GM23338 (cell line): ENCODE data around the gene SLBP. TPM values are rescaled to one million over a fixed set of nuclear protein-coding genes. Genes with fewer than 3 reads are reported as not detected.

Source experiments
- ATAC-seq: fragments of 200-7000 bp; cut with Tn5 transposase; 3 replicates; pipeline ENCODE4 v1.9.1; 2020
- DNase-seq: peaks from one replicate; pipeline ENCODE4 v3.0.0-alpha.2; 2015; ENCODE audit warnings: low spot score
- H2AFZ ChIP-seq: fragments of 200-600 bp; sonication (generic); 2 replicates; pipeline ENCODE4 v1.8.0; 2016; ENCODE audit warnings: antibody characterized with exemption, mild to moderate bottlenecking, moderate library complexity
- H3F3A ChIP-seq: fragments of 200-600 bp; sonication (generic); replicated peaks from 2 replicates; pipeline ENCODE4 v1.8.0; 2017; ENCODE audit warnings: antibody characterized with exemption, mixed run types, low read depth
- H3K27ac ChIP-seq: fragments of 200-600 bp; sonication (generic); 2 replicates; pipeline ENCODE4 v1.6.1; 2016; ENCODE audit warnings: low read depth
- H3K27me3 ChIP-seq: fragments of 200-600 bp; sonication (generic); 2 replicates; pipeline ENCODE4 v1.8.0; 2016; ENCODE audit warnings: mild to moderate bottlenecking, mixed run types, moderate library complexity; ENCODE audit not compliant: insufficient read depth
- H3K36me3 ChIP-seq: fragments of 200-600 bp; sonication (generic); 2 replicates; pipeline ENCODE4 v1.8.0; 2016; ENCODE audit warnings: mild to moderate bottlenecking; ENCODE audit not compliant: insufficient read depth
- H3K4me1 ChIP-seq: fragments of 200-600 bp; sonication (generic); 2 replicates; pipeline ENCODE4 v1.8.0; 2016; ENCODE audit warnings: mild to moderate bottlenecking, moderate library complexity; ENCODE audit not compliant: insufficient read depth
- H3K4me2 ChIP-seq: fragments of 200-600 bp; sonication (generic); 2 replicates; pipeline ENCODE4 v1.7.1; 2017; ENCODE audit warnings: mixed run types
- H3K4me3 ChIP-seq: fragments of 200-600 bp; sonication (generic); 2 replicates; pipeline ENCODE4 v1.6.1; 2016; ENCODE audit warnings: mixed run types
- H3K79me2 ChIP-seq: fragments of 200-600 bp; sonication (generic); replicated peaks from 2 replicates; pipeline ENCODE4 v1.8.0; 2017; ENCODE audit warnings: mild to moderate bottlenecking; ENCODE audit not compliant: insufficient read depth
- H3K9me2 ChIP-seq: fragments of 200-600 bp; sonication (generic); 2 replicates; pipeline ENCODE4 v1.8.0; 2017; ENCODE audit not compliant: insufficient read depth
- H4K20me1 ChIP-seq: fragments of 200-600 bp; sonication (generic); replicated peaks from 2 replicates; pipeline ENCODE4 v1.8.0; 2017; ENCODE audit warnings: mild to moderate bottlenecking; ENCODE audit not compliant: insufficient read depth
- H3K27ac Mint-ChIP-seq: 2 replicates; pipeline ENCODE4 v1.8.0; 2020; ENCODE audit warnings: inconsistent platforms, mild to moderate bottlenecking, moderate library complexity, mixed read lengths
- H3K27me3 Mint-ChIP-seq: 3 replicates; pipeline ENCODE4 v1.8.0; 2022; ENCODE audit warnings: low read depth, mild to moderate bottlenecking, moderate library complexity, mixed read lengths, inconsistent platforms; ENCODE audit not compliant: insufficient read depth, poor library complexity
- H3K36me3 Mint-ChIP-seq: 3 replicates; pipeline ENCODE4 v1.8.0; 2021; ENCODE audit warnings: low read depth, mild to moderate bottlenecking, inconsistent platforms, moderate library complexity, mixed read lengths
- H3K4me1 Mint-ChIP-seq: 3 replicates; pipeline ENCODE4 v1.8.0; 2020; ENCODE audit warnings: mild to moderate bottlenecking, inconsistent platforms, mixed read lengths
- H3K4me3 Mint-ChIP-seq: 3 replicates; pipeline ENCODE4 v1.8.0; 2021; ENCODE audit warnings: moderate library complexity, mild to moderate bottlenecking, inconsistent platforms, mixed read lengths
- H3K9me3 Mint-ChIP-seq: 3 replicates; pipeline ENCODE4 v1.8.0; 2020; ENCODE audit warnings: moderate library complexity, mild to moderate bottlenecking, inconsistent platforms, mixed read lengths
- CREB1 ChIP-seq: fragments of 250-450 bp; sonication (Bioruptor Pico); IDR thresholded peaks from 2 replicates; pipeline ENCODE4 v1.5.0; 2020; ENCODE audit warnings: low read depth, mild to moderate bottlenecking, moderate library complexity
- ETS1 ChIP-seq: IDR thresholded peaks from 2 replicates; pipeline ENCODE4 v1.6.1; 2016; ENCODE audit warnings: antibody characterized with exemption
- EZH2 ChIP-seq: fragments of 200-600 bp; sonication (generic); IDR thresholded peaks from one replicate; pipeline ENCODE4 v1.8.0; 2017; ENCODE audit warnings: antibody characterized with exemption, mild to moderate bottlenecking, low read depth; ENCODE audit not compliant: unreplicated experiment
- JUNB ChIP-seq: IDR thresholded peaks from one replicate; pipeline ENCODE4 v1.6.1; 2016; ENCODE audit warnings: antibody characterized with exemption; ENCODE audit not compliant: unreplicated experiment
- NANOG ChIP-seq: IDR thresholded peaks from 2 replicates; pipeline ENCODE4 v1.6.1; 2016; ENCODE audit warnings: antibody characterized with exemption, borderline replicate concordance
- POLR2AphosphoS5 ChIP-seq: IDR thresholded peaks from 2 replicates; pipeline ENCODE4 v1.6.1; 2016; ENCODE audit warnings: antibody characterized with exemption, low read depth
- REST ChIP-seq: IDR thresholded peaks from one replicate; pipeline ENCODE4 v1.6.1; 2018; ENCODE audit warnings: antibody characterized with exemption; ENCODE audit not compliant: unreplicated experiment
- STAT1 ChIP-seq: IDR thresholded peaks from one replicate; pipeline ENCODE4 v1.6.1; 2016; ENCODE audit warnings: antibody characterized with exemption; ENCODE audit not compliant: unreplicated experiment
- ZNF114 ChIP-seq: fragments of 250-450 bp; sonication (Bioruptor Pico); IDR thresholded peaks from 2 replicates; pipeline ENCODE4 v1.5.0; 2020; ENCODE audit warnings: mild to moderate bottlenecking, moderate library complexity
- ZNF331 ChIP-seq: fragments of 250-450 bp; sonication (Bioruptor Pico); IDR thresholded peaks from 2 replicates; pipeline ENCODE4 v1.5.0; 2020; ENCODE audit warnings: low read depth, mild to moderate bottlenecking, moderate library complexity
- polyA plus RNA-seq: library from polyadenylated mRNA; unstranded; fragments of >200 nt; fragmentation: Nextera tagmentation; extraction: Ambion mirVana; gene quantifications from 2 replicates; pipeline ENCODE4 v1.2.1, GENCODE V29; 2016
- total RNA-seq: library from RNA; depleted of rRNA; stranded (reverse); fragments of >200 nt; shearing (Covaris generic); gene quantifications from 2 replicates; pipeline ENCODE4 v1.2.3, GENCODE V29; 2014

Gene SLBP
- total and polyA plus RNA-seq, 2 experiments from 2014 or later, result 54.4 to 58.6 TPM

GRCh38 chr4:1758306-1759121 is 46.4 kb upstream of the SLBP start (continued):
- TF ChIP-seq ETS1, result no peak
- no peak for TF ChIP-seq EZH2
- TF ChIP-seq NANOG, result no peak
- no peak for TF ChIP-seq CREB1 (CRISPR knock-in tag)
- no peak for TF ChIP-seq POLR2AphosphoS5
- TF ChIP-seq ZNF114 (CRISPR knock-in tag), result no peak
- TF ChIP-seq REST, result no peak
- no peak for TF ChIP-seq ZNF331 (CRISPR knock-in tag)
- TF ChIP-seq JUNB, result no peak

GRCh38 chr4:1757836-1758235 is 45.7 kb upstream of the SLBP start:
- Histone ChIP-seq H3K79me2 (no peaks in the 10 kb centered on the region), H3K4me2 (no peak overlapping the region), H3K4me3 (no peak overlapping the region), H3K27ac (no peak overlapping the region), H3K9me2 (no peaks in the 10 kb centered on the region), H3K4me1 (0 out of 2 replicates have a peak, but pooled peaks cover under 1% of the 10 kb centered on the region), H4K20me1 (no peaks in the 10 kb centered on the region), H2AFZ (no peak overlapping the region), H3K27me3 (no peaks in the 10 kb centered on the region), H3F3A (no peaks in the 10 kb centered on the region), H3K36me3 (no peaks in the 10 kb centered on the region)
- peaks cover 6% of the 10 kb centered on the region for H3K4me1 Mint-ChIP-seq
- H3K36me3 Mint-ChIP-seq, result no peaks in the 10 kb centered on the region
- no peak for ATAC-seq
- H3K9me3 Mint-ChIP-seq, result no peaks in the 10 kb centered on the region
- no peak overlapping the region for H3K4me3 Mint-ChIP-seq
- H3K27me3 Mint-ChIP-seq, result no peaks in the 10 kb centered on the region
- H3K27ac Mint-ChIP-seq, result no peak overlapping the region
- no peak for DNase-seq
- TF ChIP-seq NANOG (no peak), STAT1 (no peak), CREB1 (CRISPR knock-in tag) (no peak), ZNF114 (CRISPR knock-in tag) (no peak), REST (no peak), JUNB (no peak), ETS1 (no peak), ZNF331 (CRISPR knock-in tag) (no peak)
